Measurements from ENCODE around the gene PSMD1.

DNA sequence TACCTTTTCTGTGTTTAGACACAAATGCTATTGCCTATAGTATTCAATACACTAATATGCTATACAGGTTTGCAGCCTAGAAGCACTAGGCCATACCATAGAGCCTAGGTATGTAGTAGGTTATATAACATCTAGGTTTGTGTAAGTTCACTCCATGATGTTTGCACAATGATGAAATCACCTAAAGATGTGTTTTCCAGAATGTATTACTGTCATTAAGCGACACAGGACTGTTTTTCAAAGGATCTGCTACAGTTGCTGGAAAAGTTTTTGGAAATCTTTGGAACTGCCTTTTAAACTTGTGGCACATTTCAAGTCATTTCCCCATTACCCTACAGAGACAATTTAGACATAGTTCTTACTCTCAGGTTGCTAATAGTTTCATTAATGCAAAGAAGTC lies 9.3 kb downstream of the PSMD1 start:
- TF ChIP-seq, protein P1, sequence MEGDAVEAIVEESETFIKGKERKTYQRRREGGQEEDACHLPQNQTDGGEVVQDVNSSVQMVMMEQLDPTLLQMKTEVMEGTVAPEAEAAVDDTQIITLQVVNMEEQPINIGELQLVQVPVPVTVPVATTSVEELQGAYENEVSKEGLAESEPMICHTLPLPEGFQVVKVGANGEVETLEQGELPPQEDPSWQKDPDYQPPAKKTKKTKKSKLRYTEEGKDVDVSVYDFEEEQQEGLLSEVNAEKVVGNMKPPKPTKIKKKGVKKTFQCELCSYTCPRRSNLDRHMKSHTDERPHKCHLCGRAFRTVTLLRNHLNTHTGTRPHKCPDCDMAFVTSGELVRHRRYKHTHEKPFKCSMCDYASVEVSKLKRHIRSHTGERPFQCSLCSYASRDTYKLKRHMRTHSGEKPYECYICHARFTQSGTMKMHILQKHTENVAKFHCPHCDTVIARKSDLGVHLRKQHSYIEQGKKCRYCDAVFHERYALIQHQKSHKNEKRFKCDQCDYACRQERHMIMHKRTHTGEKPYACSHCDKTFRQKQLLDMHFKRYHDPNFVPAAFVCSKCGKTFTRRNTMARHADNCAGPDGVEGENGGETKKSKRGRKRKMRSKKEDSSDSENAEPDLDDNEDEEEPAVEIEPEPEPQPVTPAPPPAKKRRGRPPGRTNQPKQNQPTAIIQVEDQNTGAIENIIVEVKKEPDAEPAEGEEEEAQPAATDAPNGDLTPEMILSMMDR (conservative IDR thresholded peaks at IDR 0.05; ENCODE audit: low read depth, low read length) = no peak
- no peak for TF ChIP-seq EZH2 (IDR thresholded peaks at IDR 0.05; ENCODE audit: borderline replicate concordance, low read depth, low read length, poor library complexity, severe bottlenecking)
